Mesothelial cell of epicardium (in vitro differentiated cells): Measurements from ENCODE around the gene SH3RF3. TPM values are rescaled to one million over a fixed set of nuclear protein-coding genes. Genes with fewer than 3 reads are reported as not detected.

Source experiments
- DNase-seq, 2 experiments: peaks; one replicate each; pipeline ENCODE4 v3.0.0; 2021; ENCODE audit warnings: low spot score in 2 of 2; ENCODE audit not compliant: unreplicated experiment in 2 of 2
- H3K27ac Mint-ChIP-seq: 2 replicates; pipeline ENCODE4 v1.8.0; 2021; ENCODE audit warnings: mixed read lengths
- H3K27me3 Mint-ChIP-seq: 2 replicates; pipeline ENCODE4 v1.8.0; 2021; ENCODE audit warnings: low read depth, mixed read lengths
- H3K36me3 Mint-ChIP-seq: 2 replicates; pipeline ENCODE4 v1.8.0; 2021; ENCODE audit warnings: mixed read lengths
- H3K4me1 Mint-ChIP-seq: 2 replicates; pipeline ENCODE4 v1.8.0; 2021; ENCODE audit warnings: mixed read lengths
- H3K4me3 Mint-ChIP-seq: 2 replicates; pipeline ENCODE4 v1.8.0; 2021; ENCODE audit warnings: mild to moderate bottlenecking, moderate library complexity, mixed read lengths
- H3K9me3 Mint-ChIP-seq: 2 replicates; pipeline ENCODE4 v1.8.0; 2021; ENCODE audit warnings: mixed read lengths
- CTCF ChIP-seq: fragments of 200-600 bp; sonication (generic); IDR thresholded peaks from one replicate; pipeline ENCODE4 v1.5.0; 2021; ENCODE audit warnings: antibody characterized with exemption; ENCODE audit not compliant: unreplicated experiment
- total RNA-seq: library from RNA; stranded (reverse); gene quantifications from 3 replicates; pipeline ENCODE4 v1.2.1, GENCODE V29; 2021

SH3RF3 gene
- total RNA-seq, 1 donor from 2014 or later = 2.7 TPM

DNA sequence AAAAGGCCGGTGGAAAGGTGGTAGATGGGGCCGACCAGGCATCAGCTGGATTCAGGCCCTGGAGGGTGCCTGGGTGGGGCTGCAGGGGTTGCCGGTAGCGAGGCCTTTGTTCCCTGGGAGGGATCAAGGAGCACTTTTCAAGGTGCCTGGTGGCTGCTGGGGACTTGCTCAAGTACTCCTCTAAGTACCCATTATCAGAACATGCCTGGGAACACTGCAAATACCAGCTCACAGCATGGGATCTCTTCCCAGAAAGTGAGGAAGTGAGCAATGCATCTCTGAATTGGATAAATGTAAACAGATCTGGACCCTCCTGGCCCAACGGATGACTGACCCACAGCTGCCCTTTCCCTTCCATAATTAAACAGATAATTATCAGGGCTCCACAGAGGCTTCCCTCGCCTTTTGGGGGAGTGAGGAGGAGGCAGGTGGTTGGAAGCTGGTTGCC, 210.5 kb downstream of the SH3RF3 start:
- TF ChIP-seq CTCF = no peak
- Mint-ChIP-seq H3K27ac (no peak overlapping the region), H3K4me3 (no peak overlapping the region), H3K4me1 (peaks cover 12% of the 10 kb centered on the region), H3K27me3 (peaks cover 2% of the 10 kb centered on the region), H3K9me3 (peaks cover 12% of the 10 kb centered on the region), H3K36me3 (no peaks in the 10 kb centered on the region)
- no peak for DNase-seq

DNA sequence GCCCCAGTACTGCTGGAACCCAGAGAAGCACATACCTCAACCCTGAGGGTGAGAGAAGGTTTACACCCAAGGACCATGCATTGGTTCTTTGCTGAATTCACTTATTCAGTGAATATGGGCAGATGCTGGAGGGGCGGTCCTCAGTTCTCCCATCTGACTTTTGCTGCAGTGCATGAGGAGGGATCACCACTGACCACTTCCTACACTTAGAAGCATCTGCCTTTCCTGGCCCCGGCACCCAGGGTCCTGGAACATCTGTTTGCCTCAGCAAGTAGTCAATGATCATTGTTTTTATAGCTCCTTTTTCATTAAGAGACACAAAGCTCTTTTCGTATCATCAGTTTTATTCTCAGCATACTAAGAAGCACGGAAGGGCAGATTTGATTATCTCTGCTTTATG, 211.4 kb downstream of the SH3RF3 start:
- Mint-ChIP-seq H3K27ac (no peak overlapping the region), H3K27me3 (peaks cover 2% of the 10 kb centered on the region), H3K36me3 (no peaks in the 10 kb centered on the region), H3K4me3 (no peak overlapping the region), H3K4me1 (peaks cover 10% of the 10 kb centered on the region), H3K9me3 (peaks cover 12% of the 10 kb centered on the region)
- TF ChIP-seq CTCF = no peak
- no peak for DNase-seq

- peaks cover 12% of the 10 kb centered on the region for H3K9me3 Mint-ChIP-seq
- peaks cover 2% of the 10 kb centered on the region for H3K4me1 Mint-ChIP-seq
- H3K27ac Mint-ChIP-seq = no peak overlapping the region
- no peaks in the 10 kb centered on the region for H3K36me3 Mint-ChIP-seq
- TF ChIP-seq CTCF = no peak
- no peak for DNase-seq
- H3K4me3 Mint-ChIP-seq = no peak overlapping the region
- peaks cover 6% of the 10 kb centered on the region for H3K27me3 Mint-ChIP-seq
Observed at GRCh38 chr2:109341355-109342255, 212.6 kb downstream of the SH3RF3 start.

DNA sequence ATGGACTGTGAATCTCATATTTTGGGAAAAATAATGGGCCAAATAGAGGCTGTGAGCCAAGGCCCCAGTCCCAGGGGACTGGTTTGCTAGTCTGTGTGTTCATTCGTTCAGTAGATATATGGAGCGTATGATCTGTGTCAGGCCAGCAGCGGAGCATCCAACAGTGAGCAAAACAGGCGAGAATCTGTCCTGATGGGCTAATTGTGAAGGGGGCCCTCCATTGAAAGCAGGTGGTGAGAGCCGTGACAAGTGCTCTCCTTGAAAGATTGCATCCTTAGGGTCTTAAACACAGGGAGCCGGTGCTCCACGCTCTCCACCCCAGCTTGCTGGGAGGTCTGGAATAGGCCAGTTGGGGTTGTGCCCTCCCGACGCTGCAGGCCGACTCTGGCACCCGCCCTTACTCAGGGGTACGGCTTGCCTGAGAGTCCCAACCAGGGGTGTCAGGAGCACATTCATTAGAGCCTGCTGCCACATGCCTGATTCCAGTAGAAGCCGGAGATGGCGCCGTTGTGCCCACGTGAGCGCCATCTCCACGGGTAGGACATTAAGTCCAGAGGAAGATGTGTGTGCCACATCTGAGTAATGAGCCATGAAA, 213.3 kb downstream of the SH3RF3 start:
- peaks cover 12% of the 10 kb centered on the region for H3K9me3 Mint-ChIP-seq
- H3K27ac Mint-ChIP-seq = no peak overlapping the region
- no peaks in the 10 kb centered on the region for H3K36me3 Mint-ChIP-seq
- TF ChIP-seq CTCF = no peak
- H3K27me3 Mint-ChIP-seq = peaks cover 3% of the 10 kb centered on the region
- DNase-seq = no peak
- no peak overlapping the region for H3K4me3 Mint-ChIP-seq
- no peaks in the 10 kb centered on the region for H3K4me1 Mint-ChIP-seq

DNA sequence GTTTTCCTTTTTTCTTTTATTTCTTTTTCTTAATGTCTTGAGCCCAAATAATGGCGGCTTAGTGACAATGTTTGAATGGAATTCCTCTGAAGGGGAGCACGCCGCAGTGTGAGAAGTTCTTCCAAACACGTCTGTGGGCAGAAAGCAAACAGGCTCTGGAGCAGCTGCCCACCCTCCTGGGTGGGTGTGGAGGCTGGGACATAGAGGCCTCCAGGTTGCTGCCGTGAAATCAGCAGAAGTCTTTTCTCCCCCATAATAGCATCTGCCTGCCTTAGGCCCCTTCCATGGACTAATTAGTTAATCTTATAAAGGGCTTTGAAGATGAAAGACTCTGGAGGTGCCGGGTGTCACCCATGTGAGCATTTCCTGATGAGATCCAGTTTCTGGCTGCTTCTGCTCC, 213.9 kb downstream of the SH3RF3 start:
- no peaks in the 10 kb centered on the region for H3K4me1 Mint-ChIP-seq
- H3K27me3 Mint-ChIP-seq = peaks cover 3% of the 10 kb centered on the region
- peaks cover 12% of the 10 kb centered on the region for H3K9me3 Mint-ChIP-seq
- TF ChIP-seq CTCF = no peak
- H3K27ac Mint-ChIP-seq = no peak overlapping the region
- no peak overlapping the region for H3K4me3 Mint-ChIP-seq
- no peak for DNase-seq
- no peaks in the 10 kb centered on the region for H3K36me3 Mint-ChIP-seq
